K562 (cell line): Measurements from ENCODE around the gene KIAA0513. TPM values are rescaled to one million over a fixed set of nuclear protein-coding genes. Genes with fewer than 3 reads are reported as not detected.

ENCODE experiments used
- ARID4B ChIP-seq: sonication (generic); formaldehyde crosslinking; IDR thresholded peaks from 2 replicates; pipeline ENCODE4 v1.8.0; 2022; ENCODE audit warnings: mild to moderate bottlenecking, missing genetic modification reagents
- BCOR ChIP-seq: fragments of 450-650 bp; IDR thresholded peaks from 2 replicates; pipeline ENCODE4 v1.6.1; 2016
- CEBPG ChIP-seq, 3 experiments: fragments of 200-800 bp in 1 of 3; sonication (Bioruptor generic) in 1 of 3; sonication (generic) in 1 of 3; formaldehyde crosslinking in 1 of 3; IDR thresholded peaks in 2 of 3; conservative IDR thresholded peaks in 1 of 3; 2 replicates each; pipeline versions ENCODE4 v1.6.1 to v1.8.0; 2016 to 2022; ENCODE audit warnings: missing compliant biosample characterization in 2 of 3, missing genetic modification characterization in 2 of 3, mild to moderate bottlenecking in 1 of 3, missing genetic modification reagents in 1 of 3
- DPF2 ChIP-seq: fragments of 450-650 bp; IDR thresholded peaks from 2 replicates; pipeline ENCODE4 v1.6.1; 2016
- FOXP1 ChIP-seq: sonication (generic); formaldehyde crosslinking; IDR thresholded peaks from 2 replicates; pipeline ENCODE4 v1.8.0; 2022; ENCODE audit warnings: mild to moderate bottlenecking, missing genetic modification reagents
- FOXP4 ChIP-seq: sonication (generic); formaldehyde crosslinking; IDR thresholded peaks from 2 replicates; pipeline ENCODE4 v1.8.0; 2022; ENCODE audit warnings: mild to moderate bottlenecking, missing genetic modification reagents, borderline replicate concordance
- MECOM ChIP-seq: fragments of 250-450 bp; sonication (Bioruptor Pico); IDR thresholded peaks from 2 replicates; pipeline ENCODE4 v1.8.0; 2022; ENCODE audit warnings: inconsistent platforms
- NEUROD1 ChIP-seq: fragments of 150-350 bp; IDR thresholded peaks from 2 replicates; pipeline ENCODE4 v1.6.1; 2014; ENCODE audit warnings: borderline replicate concordance, low read length, low read depth; ENCODE audit not compliant: partially characterized antibody
- RB1 ChIP-seq: fragments of 450-650 bp; IDR thresholded peaks from 2 replicates; pipeline ENCODE4 v1.6.1; 2017; ENCODE audit warnings: low read depth, mild to moderate bottlenecking
- SMARCA4 ChIP-seq: fragments of 450-650 bp; IDR thresholded peaks from 2 replicates; pipeline ENCODE4 v1.6.1; 2016
- SNRNP70 ChIP-seq: fragments of 200-400 bp; formaldehyde crosslinking; optimal IDR thresholded peaks from 2 replicates; pipeline ENCODE3; 2017; ENCODE audit warnings: low read depth, low read length
- TEAD1 ChIP-seq, 2 experiments: fragments of 450-650 bp in 1 of 2; sonication (generic) in 1 of 2; formaldehyde crosslinking; IDR thresholded peaks; 2 replicates each; pipeline versions ENCODE4 v1.4.0 to v1.8.0; 2020 to 2022; ENCODE audit warnings: mild to moderate bottlenecking in 2 of 2, missing genetic modification reagents in 1 of 2
- VEZF1 ChIP-seq: fragments of 200-800 bp; sonication (Bioruptor generic); IDR thresholded peaks from 2 replicates; pipeline ENCODE4 v1.6.1; 2017; ENCODE audit warnings: missing genetic modification characterization, missing compliant biosample characterization
- ZKSCAN3 ChIP-seq: fragments of 250-450 bp; sonication (Bioruptor Pico); IDR thresholded peaks from 2 replicates; pipeline ENCODE4 v1.4.0; 2020
- ZNF316 ChIP-seq: fragments of 450-650 bp; IDR thresholded peaks from 2 replicates; pipeline ENCODE4 v1.6.1; 2016
- ZNF644 ChIP-seq: fragments of 200-800 bp; sonication (Bioruptor generic); IDR thresholded peaks from 2 replicates; pipeline ENCODE4 v1.6.1; 2016; ENCODE audit warnings: low read depth, missing genetic modification characterization, missing compliant biosample characterization
- ZNF740 ChIP-seq, 3 experiments: fragments of 200-800 bp in 1 of 3; sonication (Bioruptor generic) in 1 of 3; sonication (generic) in 1 of 3; formaldehyde crosslinking in 1 of 3; IDR thresholded peaks; 2 replicates each; pipeline versions ENCODE4 v1.6.1 to v1.8.0; 2016 to 2022; ENCODE audit warnings: mild to moderate bottlenecking in 2 of 3, missing compliant biosample characterization in 2 of 3, missing genetic modification characterization in 2 of 3, missing genetic modification reagents in 1 of 3
- ZNF75A ChIP-seq: fragments of 450-650 bp; formaldehyde crosslinking; IDR thresholded peaks from 2 replicates; pipeline ENCODE4 v1.4.0; 2020; ENCODE audit warnings: mild to moderate bottlenecking
- polyA plus RNA-seq, 8 experiments: library from polyadenylated mRNA; depleted of rRNA in 4 of 8; stranded (reverse) in 5 of 8; unstranded in 3 of 8; fragments of >200 nt; fragmentation: Nextera tagmentation in 2 of 8; fragmentation: Illumina TruSeq in 1 of 8; extraction: Ambion mirVana in 2 of 8; extraction: Trizol in 1 of 8; gene quantifications; 2 replicates each; pipeline versions ENCODE4 v1.2.1 to v1.2.3, GENCODE V29; 2011 to 2014; ENCODE audit warnings: inconsistent platforms in 1 of 8, missing spikeins in 1 of 8
- total RNA-seq, 7 experiments: library from RNA; depleted of rRNA in 6 of 7; stranded (reverse); fragments of >200 nt in 6 of 7; fragmentation: Illumina TruSeq in 2 of 7; extraction: Trizol in 2 of 7; gene quantifications; 2 replicates each; pipeline versions ENCODE4 v1.2.1 to v1.2.3, GENCODE V29; 2011 to 2021; ENCODE audit warnings: low replicate concordance in 1 of 7

The KIAA0513 gene
- total and polyA plus RNA-seq, 9 of the 15 experiments (the other 6 are each of a cell fraction or from before 2014, with no cell fraction given): 0.18 to 13.7 (median 10.2) TPM

GRCh38 chr16:85011846-85012284 lies 15.7 kb upstream of the KIAA0513 start (continued):
- peak; percentile 16; the same call in 1 of the 2 replicates for TF ChIP-seq ARID4B (CRISPR knock-in tag)
- no peak for TF ChIP-seq ZNF316
- TF ChIP-seq RB1: no peak
- TF ChIP-seq VEZF1: no peak
- TF ChIP-seq FOXP4 (CRISPR knock-in tag): no peak
- no peak; a peak in 1 of 4 replicates for TF ChIP-seq TEAD1 (CRISPR knock-in tag; IDR thresholded peaks at IDR 0.05)
- no peak for TF ChIP-seq ZNF740 (CRISPR knock-in tag; IDR thresholded peaks at IDR 0.05)
- TF ChIP-seq ZNF740 (tag; IDR thresholded peaks at IDR 0.05): no peak
- no peak for TF ChIP-seq ZNF75A (CRISPR knock-in tag)
- 0 out of 2 replicates have a peak, but pooled peaks have one; percentile 38 for TF ChIP-seq BCOR
- TF ChIP-seq NEUROD1: no peak
- no peak for TF ChIP-seq SNRNP70
- TF ChIP-seq FOXP1 (CRISPR knock-in tag): peak; percentile 68; the same call in 1 of the 2 replicates
- 0 out of 2 replicates have a peak, but pooled peaks have one; percentile 2 for TF ChIP-seq CEBPG (CRISPR knock-in tag; IDR thresholded peaks at IDR 0.05)
- TF ChIP-seq CEBPG (tag; conservative IDR thresholded peaks at IDR 0.05 in 1 of 2, IDR thresholded peaks at IDR 0.05 in 1 of 2): no peak
- no peak for TF ChIP-seq ZNF644 (tag)
- no peak for TF ChIP-seq ZKSCAN3
- TF ChIP-seq DPF2: no peak; the same call in 1 of the 2 replicates
- TF ChIP-seq MECOM (CRISPR knock-in tag): no peak
- TF ChIP-seq SMARCA4: no peak; the same call in 1 of the 2 replicates
